Adrenal gland (tissue), 12 donors: Measurements from ENCODE around the gene RAB6A. TPM values are rescaled to one million over a fixed set of nuclear protein-coding genes. Genes with fewer than 3 reads are reported as not detected.

Experiments
- DNase-seq, 7 donors: peaks; one replicate each; pipeline ENCODE4 v3.0.0-alpha.2; 2019 to 2020
- H3K27ac ChIP-seq, 5 donors: fragments of 200-600 bp; sonication (generic) in 4 of 5; 1 replicate in 3 of 5; 2 replicates in 2 of 5; pipeline versions ENCODE4 v1.5.1 to v1.8.0; 2016 to 2020; ENCODE audit warnings: mild to moderate bottlenecking in 1 of 5
- H3K27me3 ChIP-seq: fragments of 200-600 bp; 2 replicates; pipeline ENCODE4 v1.8.0; 2021
- H3K36me3 ChIP-seq, 2 donors: fragments of 200-600 bp; replicated peaks in 1 of 2; 1 replicate in 1 of 2; 2 replicates in 1 of 2; pipeline versions ENCODE4 v1.5.1 to v1.8.0; 2018 to 2022
- H3K4me1 ChIP-seq, 2 donors: fragments of 200-600 bp; replicated peaks in 1 of 2; 1 replicate in 1 of 2; 2 replicates in 1 of 2; pipeline versions ENCODE4 v1.5.1 to v1.8.0; 2018 to 2021
- H3K4me3 ChIP-seq, 4 donors: fragments of 200-600 bp; sonication (generic) in 3 of 4; one replicate each; pipeline ENCODE4 v1.5.1; 2016 to 2018
- H3K9me3 ChIP-seq, 3 donors: fragments of 200-600 bp; sonication (generic) in 1 of 3; replicated peaks in 1 of 3; 1 replicate in 2 of 3; 2 replicates in 1 of 3; pipeline versions ENCODE4 v1.5.1 to v1.8.0; 2016 to 2021
- CTCF ChIP-seq, 6 experiments: fragments of 450-650 bp in 4 of 6; fragments of 200-600 bp in 2 of 6; sonication (generic) in 1 of 6; IDR thresholded peaks; 1 replicate in 5 of 6; 2 replicates in 1 of 6; pipeline versions ENCODE4 v1.5.1 to v1.8.0; 2016 to 2021; ENCODE audit warnings: antibody characterized with exemption in 6 of 6, mild to moderate bottlenecking in 2 of 6, moderate library complexity in 1 of 6
- POLR2A ChIP-seq, 2 donors: fragments of 450-650 bp; IDR thresholded peaks; one replicate each; pipeline ENCODE4 v1.6.1; 2017; ENCODE audit warnings: antibody characterized with exemption in 2 of 2, mild to moderate bottlenecking in 2 of 2, moderate library complexity in 1 of 2
- WGBS, 4 donors: extraction: QIAGEN DNeasy Blood & Tissue Kit in 2 of 4; methylation state at CpG; one replicate each; pipeline versions ENCODE4 v1.1.5 to v1.1.7; 2013 to 2017; 5-methylcytosine and 5-hydroxymethylcytosine counted together
- intact Hi-C, 2 donors: fragments of 100-400 bp; cut with DNase I; formaldehyde crosslinking; loops; one replicate each; pipeline versions ENCODE4 v1.14.1 to v1.15.0; 2022 to 2023
- polyA plus RNA-seq, 3 donors: library from polyadenylated mRNA; stranded (reverse); fragments of 200-250 nt in 2 of 3; fragments of 350-450 nt in 1 of 3; fragmentation: Illumina TruSeq in 1 of 3; extraction: RNeasy Lipid Tissue Mini Kit (QIAGEN cat#74804) in 1 of 3; gene quantifications; one replicate each; pipeline ENCODE4 v1.2.3, GENCODE V29; 2013 to 2014
- total RNA-seq, 9 donors: library from RNA; depleted of rRNA in 4 of 9; stranded (reverse); fragments of >200 nt in 4 of 9; fragments of 120-200 nt in 1 of 9; fragmentation: NEBNext Ultra II Directional in 1 of 9; extraction: Animal tissue kit (Norgen Biotek cat#: 25700) in 1 of 9; gene quantifications; one replicate each; pipeline versions ENCODE4 v1.1.0 to v1.2.4, GENCODE V29; 2013 to 2023
- donor health status: healthy with polysubstance abuse.
- donor health status: Bipolar disorder and iron deficiency.
- donor health status: DM: yes; HTN: yes; CAD: no.
- donor health status: DM: no; HTN: no; CAD: no.
- donor health status: DM: no; HTN: no; CAD: no.
- donor health status: DM: yes; HTN: yes; CAD: no.

RAB6A gene
- total and polyA plus RNA-seq, 12 donors: 27.8 to 283 (median 131) TPM

GRCh38 chr11:73804712-73805111 is 43.8 kb upstream of the RAB6A start:
- Histone ChIP-seq H3K27ac (no peak overlapping the region), H3K4me1 (no peaks in the 10 kb centered on the region), H3K27me3 (no peaks in the 10 kb centered on the region), H3K9me3 (no peaks in the 10 kb centered on the region), H3K4me3 (no peak overlapping the region), H3K36me3 (no peaks in the 10 kb centered on the region)
- TF ChIP-seq POLR2A (IDR thresholded peaks at IDR 0.05) (no peak), CTCF (IDR thresholded peaks at IDR 0.05) (no peak)
- intact Hi-C loops: no loop called here
- no peak for DNase-seq

GRCh38 chr11:73801136-73801535 is 40.3 kb upstream of the RAB6A start:
- no peak for DNase-seq
- no peaks in the 10 kb centered on the region for H3K9me3 ChIP-seq
- intact Hi-C loops: no loop called here
- H3K4me1 ChIP-seq: no peaks in the 10 kb centered on the region
- H3K36me3 ChIP-seq: no peaks in the 10 kb centered on the region
- no peak for TF ChIP-seq CTCF (IDR thresholded peaks at IDR 0.05)
- TF ChIP-seq POLR2A (IDR thresholded peaks at IDR 0.05): no peak
- H3K4me3 ChIP-seq: no peak overlapping the region
- WGBS, 4 donors: 62 to 86% (median 77%) methylated on average over 1 of the region's 1 CpG
- H3K27ac ChIP-seq: no peak overlapping the region
- H3K27me3 ChIP-seq: no peaks in the 10 kb centered on the region

- H3K27ac ChIP-seq: no peak overlapping the region
- no peaks in the 10 kb centered on the region for H3K9me3 ChIP-seq
- TF ChIP-seq POLR2A (IDR thresholded peaks at IDR 0.05) (no peak), CTCF (IDR thresholded peaks at IDR 0.05) (no peak)
- intact Hi-C loops: no loop called here
- 73 to 87% (median 81%) methylated on average over 4 of the region's 4 CpGs for WGBS, 4 donors
- DNase-seq: no peak
- no peaks in the 10 kb centered on the region for H3K27me3 ChIP-seq
- H3K36me3 ChIP-seq: no peaks in the 10 kb centered on the region
- no peak overlapping the region for H3K4me3 ChIP-seq
- H3K4me1 ChIP-seq: no peaks in the 10 kb centered on the region
These were observed 39.5 kb upstream of the RAB6A start for GRCh38 chr11:73800276-73800806.

GRCh38 chr11:73797457-73797856 is 36.6 kb upstream of the RAB6A start:
- 91 to 96% (median 92%) methylated on average over 8 to 10 of the region's 10 CpGs for whole genome bisulfite sequencing, 4 donors
- intact Hi-C loops: loop anchor here in 1 of 2 donors (10.0 kb wide), 1 partner anchor 67 kb away; no protein-coding TSS in a partner anchor
- no peaks in the 10 kb centered on the region for H3K27me3 ChIP-seq
- no peaks in the 10 kb centered on the region for H3K36me3 ChIP-seq
- TF ChIP-seq CTCF (IDR thresholded peaks at IDR 0.05) (no peak), POLR2A (IDR thresholded peaks at IDR 0.05) (no peak)
- H3K4me1 ChIP-seq: peaks cover 0 to 5% of the 10 kb centered on the region in 2 donors
- H3K4me3 ChIP-seq: no peak overlapping the region
- no peak overlapping the region for H3K27ac ChIP-seq
- H3K9me3 ChIP-seq: no peaks in the 10 kb centered on the region
- no peak for DNase-seq
